Heart left ventricle (tissue), 13 donors: Measurements from ENCODE around the gene TMEM100.

Experiments
- CTCF ChIP-seq, 12 donors: fragments of 200-600 bp; sonication (generic) in 4 of 12; IDR thresholded peaks; one replicate each; pipeline versions ENCODE4 v1.5.0 to v1.8.0; 2018 to 2022; ENCODE audit warnings: antibody characterized with exemption in 12 of 12, mild to moderate bottlenecking in 5 of 12
- POLR2A ChIP-seq, 2 donors: fragments of 450-650 bp; IDR thresholded peaks; one replicate each; pipeline ENCODE4 v1.6.1; 2017; ENCODE audit warnings: antibody characterized with exemption in 2 of 2, mild to moderate bottlenecking in 2 of 2, moderate library complexity in 2 of 2
- donor health status: ischemic (EF 13 %, LVEDD 7.1; RV severe dilation, severe dysfunction).
- donor health status: DM: no; HTN: yes; CAD: no.
- donor health status: DM: no; HTN: no; CAD: no.
- donor health status: ischemic (EF 25% LVEDD 6.9; RV normal size, moderate dysfunction).
- donor health status: ischemic (EF 25% LVEDD 5.7; RV mildly dilated, moderate dysfunction).
- donor health status: ischemic (EF 35%, LVEDD 5.7; RV mildly dilated, moderate dysfunction).
- donor health status: nonischemic (EF 11% LVEDD 7.7; RV severe dilation, severe dysfunction).
- donor health status: DM: yes; HTN: yes; CAD: no.
- donor health status: PGD.
- donor health status: ischemic (EF 29% LVEDD 5.4; RV normal size, mild dysfunction).
- donor health status: nonischemic (EF 23%, LVEDD 6.1; RV moderate dilation, normal function).

GRCh38 chr17:55691666-55692065 lies 31.0 kb downstream of the TMEM100 start:
- no peak for TF ChIP-seq POLR2A (IDR thresholded peaks at IDR 0.05)
- TF ChIP-seq CTCF (IDR thresholded peaks at IDR 0.05) = no peak
